GM12878 (cell line): ENCODE results near the gene PTPRD. TPM values are rescaled to one million over a fixed set of nuclear protein-coding genes. Genes with fewer than 3 reads are reported as not detected.

Experiments used
- ATAC-seq: fragments of 200-7000 bp; cut with Tn5 transposase; 3 replicates; pipeline ENCODE4 v1.9.1; 2020; ENCODE audit warnings: mild to moderate bottlenecking, moderate library complexity
- BruUV-seq: library from RNA; stranded (reverse); fragments of 400-500 nt; replicated peaks from 2 replicates; lab custom pipeline; 2021; lab: Mats Ljungman, UMichigan
- CTCF ChIA-PET: fragments of 300-600 bp; sonication (Branson Sonifier 250); formaldehyde crosslinking; extraction: SDS; loops from one replicate; lab custom pipeline; 2021; ENCODE audit warnings: inconsistent platforms; lab: Yijun Ruan, JAX
- POLR2A ChIA-PET: fragments of 350-600 bp; formaldehyde crosslinking; extraction: SDS; loops from one replicate; lab custom pipeline; 2021; ENCODE audit warnings: inconsistent platforms; lab: Charles Lee
- RAD21 ChIA-PET: fragments of 300-600 bp; sonication (Branson Sonifier 250); formaldehyde crosslinking; loops from one replicate; lab custom pipeline; 2023; ENCODE audit warnings: antibody characterized with exemption; ENCODE audit not compliant: unreplicated experiment; lab: Charles Lee
- SMC1A ChIA-PET: fragments of 300-600 bp; sonication (Branson Sonifier 250); formaldehyde crosslinking; loops from one replicate; lab custom pipeline; 2023; ENCODE audit not compliant: unreplicated experiment, uncharacterized antibody; lab: Charles Lee
- DNase-seq: peaks from one replicate; pipeline ENCODE4 v3.0.0-alpha.2; 2011; ENCODE audit warnings: low read depth, low spot score
- FAIRE-seq: peaks from 3 replicates; lab custom pipeline; 2011; peaks lifted over from hg19 to GRCh38; lab: Jason Lieb, UNC
- H2AFZ ChIP-seq: 2 replicates; pipeline ENCODE4 v1.6.0; 2011; ENCODE audit warnings: low read depth, low read length, control low read depth; ENCODE audit not compliant: control insufficient read depth
- H3K27ac ChIP-seq: 2 replicates; pipeline ENCODE4 v1.5.1; 2011; ENCODE audit warnings: control low read depth; ENCODE audit not compliant: control insufficient read depth, insufficient read depth
- H3K27me3 ChIP-seq, 2 experiments: replicated peaks in 1 of 2; 2 replicates each; pipeline versions ENCODE4 v1.6.0 to v1.6.1; 2011; ENCODE audit warnings: low read length in 1 of 2; ENCODE audit not compliant: control insufficient read depth in 2 of 2, insufficient read depth in 2 of 2
- H3K36me3 ChIP-seq, 2 experiments: 2 replicates each; pipeline ENCODE4 v1.5.1; 2011; ENCODE audit warnings: low read length in 1 of 2; ENCODE audit not compliant: control insufficient read depth in 2 of 2, insufficient read depth in 2 of 2
- H3K4me1 ChIP-seq: 2 replicates; pipeline ENCODE4 v1.6.1; 2011; ENCODE audit warnings: mild to moderate bottlenecking, low read length, moderate library complexity, mixed read lengths; ENCODE audit not compliant: control insufficient read depth, insufficient read depth
- H3K4me2 ChIP-seq: 2 replicates; pipeline ENCODE4 v1.6.0; 2011; ENCODE audit warnings: control low read depth; ENCODE audit not compliant: control insufficient read depth, insufficient read depth
- H3K4me3 ChIP-seq: fragments of 200-600 bp; sonication (generic); 2 replicates; pipeline ENCODE4 v1.5.1; 2016
- H3K79me2 ChIP-seq: 2 replicates; pipeline ENCODE4 v1.6.0; 2011; ENCODE audit warnings: low read length; ENCODE audit not compliant: control insufficient read depth, insufficient read depth
- H3K9ac ChIP-seq: 2 replicates; pipeline ENCODE4 v1.8.0; 2011; ENCODE audit warnings: low read length, control low read depth, mixed read lengths; ENCODE audit not compliant: control insufficient read depth, insufficient read depth
- H3K9me3 ChIP-seq: replicated peaks from 3 replicates; pipeline ENCODE4 v1.5.1; 2011; ENCODE audit warnings: mild to moderate bottlenecking, low read length; ENCODE audit not compliant: control insufficient read depth, insufficient read depth
- H4K20me1 ChIP-seq: 2 replicates; pipeline ENCODE4 v1.6.0; 2011; ENCODE audit not compliant: control insufficient read depth, insufficient read depth
- BCLAF1 ChIP-seq: fragments of 450-650 bp; IDR thresholded peaks from 2 replicates; pipeline ENCODE4 v1.6.1; 2017; ENCODE audit warnings: antibody characterized with exemption, mild to moderate bottlenecking, moderate library complexity
- CEBPZ ChIP-seq: fragments of 150-350 bp; IDR thresholded peaks from 2 replicates; pipeline ENCODE4 v1.6.1; 2016; ENCODE audit warnings: low read depth, low read length
- JUNB ChIP-seq: IDR thresholded peaks from 2 replicates; pipeline ENCODE4 v1.6.1; 2016; ENCODE audit warnings: antibody characterized with exemption, mild to moderate bottlenecking
- LARP7 ChIP-seq: fragments of 450-650 bp; IDR thresholded peaks from 2 replicates; pipeline ENCODE4 v1.6.1; 2017; ENCODE audit warnings: mild to moderate bottlenecking
- NFYB ChIP-seq: IDR thresholded peaks from 2 replicates; pipeline ENCODE4 v1.6.1; 2011; ENCODE audit warnings: low read depth, mild to moderate bottlenecking, low read length, improper control_type of control experiment, moderate library complexity; ENCODE audit not compliant: insufficient read depth
- POLR2AphosphoS5 ChIP-seq: IDR thresholded peaks from 2 replicates; pipeline ENCODE4 v1.6.1; 2011; ENCODE audit warnings: mild to moderate bottlenecking, low read length, inconsistent platforms
- RBBP5 ChIP-seq: fragments of 200-600 bp; sonication (generic); conservative IDR thresholded peaks from 2 replicates; pipeline ENCODE4 v1.6.1; 2016
- SREBF1 ChIP-seq: IDR thresholded peaks from 2 replicates; pipeline ENCODE4 v1.6.1; 2012; ENCODE audit warnings: mild to moderate bottlenecking, low read length
- ZNF24 ChIP-seq: fragments of 450-650 bp; IDR thresholded peaks from 2 replicates; pipeline ENCODE4 v1.6.1; 2017; ENCODE audit warnings: antibody characterized with exemption, mild to moderate bottlenecking
- WGBS: methylation state at CpG from one replicate; pipeline ENCODE4 v1.1.6; 2016; ENCODE audit warnings: low lambda C conversion rate; ENCODE audit not compliant: insufficient replicate concordance, insufficient coverage; ENCODE audit errors: missing lambda C conversion rate; 5-methylcytosine and 5-hydroxymethylcytosine counted together
- in situ Hi-C: fragments of 300-500 bp; cut with MboI; formaldehyde crosslinking; loops from 9 replicates; pipeline ENCODE4 v1.14.3; 2018; ENCODE audit warnings: mixed read lengths
- intact Hi-C: fragments of 100-400 bp; cut with micrococcal nuclease; formaldehyde crosslinking; loops from one replicate; pipeline ENCODE4 v1.14.2; 2022; ENCODE audit not compliant: unreplicated experiment
- polyA plus RNA-seq, 11 experiments: library from polyadenylated mRNA; depleted of rRNA in 4 of 11; unstranded in 6 of 11; stranded (reverse) in 5 of 11; fragments of >200 nt; fragmentation: Nextera tagmentation in 4 of 11; fragmentation: Illumina TruSeq in 1 of 11; extraction: Ambion mirVana in 4 of 11; extraction: Trizol in 1 of 11; gene quantifications; 1 replicate in 1 of 11; 2 replicates in 10 of 11; pipeline versions ENCODE4 v1.2.1 to v1.2.3, GENCODE V29; 2011 to 2016; ENCODE audit warnings: inconsistent platforms in 2 of 11, missing spikeins in 2 of 11, low read depth in 1 of 11
- total RNA-seq, 4 experiments: library from RNA; depleted of rRNA in 3 of 4; stranded (reverse); fragments of >200 nt in 3 of 4; fragmentation: Illumina TruSeq in 1 of 4; extraction: Trizol in 1 of 4; gene quantifications; 2 replicates each; pipeline versions ENCODE4 v1.2.1 to v1.2.3, GENCODE V29; 2013 to 2021

PTPRD gene
- total and polyA plus RNA-seq, 10 of the 15 experiments (the other 5 are each of a cell fraction or from before 2014, with no cell fraction given), result under 0.01 to 0.05 (median 0.01) TPM; not detected in 7

GRCh38 chr9:9778293-9778692 is 834.5 kb downstream of the PTPRD start:
- no TSS peak for BruUV-seq
- POLR2A ChIA-PET, result no interaction called here
- ATAC-seq (no peak), DNase-seq (no peak), FAIRE-seq (no peak)
- SMC1A ChIA-PET, result no interaction called here
- RAD21 ChIA-PET, result no interaction called here
- Histone ChIP-seq H3K79me2 (no peaks in the 10 kb centered on the region), H2AFZ (no peak overlapping the region), H3K4me1 (no peaks in the 10 kb centered on the region), H3K9me3 (no peaks in the 10 kb centered on the region), H4K20me1 (no peaks in the 10 kb centered on the region), H3K27me3 (no peaks in the 10 kb centered on the region), H3K4me2 (no peak overlapping the region), H3K27ac (no peak overlapping the region), H3K36me3 (no peaks in the 10 kb centered on the region), H3K4me3 (no peak overlapping the region), H3K9ac (no peak overlapping the region)
- WGBS, result 57% methylated on average over 6 of the region's 6 CpGs
- CTCF ChIA-PET, result interaction anchor here (1.0 kb wide), 1 partner anchor 15 kb away, joined by 3 read pairs; no protein-coding TSS in a partner anchor
- no peak for TF ChIP-seq JUNB
- no peak for TF ChIP-seq ZNF24
- TF ChIP-seq LARP7, result no peak
- TF ChIP-seq BCLAF1, result no peak
- TF ChIP-seq NFYB, result no peak
- no peak for TF ChIP-seq RBBP5
- TF ChIP-seq SREBF1, result no peak
- no peak for TF ChIP-seq POLR2AphosphoS5
- TF ChIP-seq CEBPZ, result no peak
- intact Hi-C loops, result no loop called here
- in situ Hi-C loops, result no loop called here
